Raji (cell line): Measurements from ENCODE around the gene PSMD5.

Experiments
- POLR2A ChIP-seq: IDR thresholded peaks from 2 replicates; pipeline ENCODE4 v1.6.1; 2011; ENCODE audit warnings: low read depth, low read length, control low read depth; ENCODE audit not compliant: insufficient read depth

Gene PSMD5

DNA sequence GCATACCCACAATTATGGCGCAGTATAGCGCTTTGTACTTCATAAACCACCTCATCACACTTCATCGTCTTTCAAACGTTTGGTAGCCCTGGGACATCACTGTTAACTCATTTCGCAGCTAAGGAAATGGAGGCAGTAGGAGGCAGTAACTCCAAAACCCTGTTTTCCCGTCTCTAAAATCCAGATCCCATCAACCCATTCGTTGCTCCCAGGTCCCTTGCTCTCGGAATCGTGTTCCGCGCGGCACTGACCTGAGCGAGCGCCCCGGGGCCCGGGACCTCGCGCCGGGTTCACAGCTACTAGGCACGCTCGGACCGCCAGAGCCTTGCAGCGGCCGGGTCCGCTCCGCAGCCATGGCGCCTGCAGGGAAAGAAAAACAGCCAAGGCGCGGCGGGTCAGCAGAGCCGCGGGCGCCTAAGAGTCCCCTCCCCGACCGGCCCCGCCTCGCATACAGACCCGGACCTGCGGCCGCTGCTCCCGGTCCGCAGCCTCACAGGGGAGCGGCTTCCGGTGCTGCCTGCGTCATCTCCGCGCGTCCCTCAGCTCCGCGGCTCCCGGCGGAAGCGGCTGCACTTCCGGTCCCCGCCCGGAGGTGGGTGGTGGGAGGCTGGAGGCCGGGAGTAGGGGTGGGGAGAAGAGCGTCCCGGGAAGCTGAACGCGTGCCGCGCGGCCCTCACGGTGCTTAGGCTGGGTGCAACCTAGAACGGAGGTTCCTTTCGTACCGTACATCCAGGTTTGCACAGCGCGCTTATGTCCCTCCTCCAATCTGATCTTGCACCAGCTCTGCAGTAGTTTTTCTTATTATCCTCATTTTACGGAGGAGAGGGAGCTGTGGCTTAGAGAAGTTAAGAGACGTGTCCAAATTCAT, 49.6 kb downstream of the PSMD5 start, which contains the start of gene FBXW2:
TSS of gene FBXW2 (minus strand) at position 519 of the 868 bp plus-strand sequence. CDS start 5,158 bp downstream, outside the sequence.
- TF ChIP-seq POLR2A: peak; percentile 97

DNA sequence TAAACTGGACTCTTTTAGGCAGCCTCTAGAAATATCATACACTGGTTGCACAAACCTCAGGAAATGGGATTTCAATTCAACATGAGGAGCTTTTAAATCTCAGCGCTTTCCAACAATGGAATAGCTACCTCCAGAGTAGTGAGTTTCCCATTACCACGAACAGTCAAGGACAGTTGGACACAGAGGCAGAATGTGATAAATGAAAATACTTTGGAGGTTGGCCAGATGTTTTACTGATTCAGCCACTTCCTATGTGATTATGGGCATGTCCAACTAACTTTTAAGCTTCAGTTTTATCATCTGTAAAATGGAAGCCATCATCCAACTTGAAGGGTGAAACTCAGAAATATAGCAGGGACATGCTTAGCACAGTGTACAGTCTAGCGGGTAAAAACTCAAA, 51.6 kb downstream of the PSMD5 start:
- TF ChIP-seq POLR2A: no peak

DNA sequence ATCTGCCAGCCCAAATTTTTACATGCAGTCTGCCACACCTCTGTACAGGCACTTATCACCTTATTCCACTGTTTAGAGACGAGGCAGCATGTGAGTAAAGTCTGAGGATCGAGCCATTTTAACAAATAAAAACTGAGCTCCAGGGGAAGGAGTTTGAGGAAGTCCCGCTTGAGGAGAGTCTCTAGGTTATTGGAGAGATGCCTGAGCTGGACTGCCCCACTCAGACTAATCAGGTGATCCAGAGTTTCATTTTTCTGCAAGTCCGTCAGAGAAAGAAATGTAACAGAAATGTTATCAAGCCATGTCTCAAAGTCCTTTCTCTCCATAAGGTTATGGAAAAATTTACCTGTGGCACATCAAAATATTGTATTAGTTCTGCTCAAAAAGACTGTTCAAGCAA, 54.8 kb downstream of the PSMD5 start:
- no peak for TF ChIP-seq POLR2A

DNA sequence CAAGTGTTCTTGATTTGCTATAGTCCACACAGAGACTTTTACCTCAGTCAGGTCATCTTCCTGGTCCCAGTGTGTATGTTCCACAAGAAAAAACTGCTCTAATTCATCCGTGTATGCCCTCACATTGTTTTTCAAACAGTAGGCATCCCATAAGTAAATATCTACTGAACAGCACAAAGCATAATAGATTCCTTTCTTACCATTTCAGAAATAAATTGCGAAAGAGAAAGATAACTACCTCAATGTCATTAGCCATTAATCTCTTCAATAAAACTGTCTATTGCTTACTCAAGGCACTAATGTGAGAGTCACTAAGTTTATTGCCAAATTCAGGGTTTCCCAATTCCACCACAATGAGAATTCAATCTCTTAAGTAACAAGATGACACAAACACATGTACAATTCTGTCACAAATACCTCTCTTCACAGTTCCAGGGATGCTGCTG, 59.1 kb downstream of the PSMD5 start:
- no peak for TF ChIP-seq POLR2A

DNA sequence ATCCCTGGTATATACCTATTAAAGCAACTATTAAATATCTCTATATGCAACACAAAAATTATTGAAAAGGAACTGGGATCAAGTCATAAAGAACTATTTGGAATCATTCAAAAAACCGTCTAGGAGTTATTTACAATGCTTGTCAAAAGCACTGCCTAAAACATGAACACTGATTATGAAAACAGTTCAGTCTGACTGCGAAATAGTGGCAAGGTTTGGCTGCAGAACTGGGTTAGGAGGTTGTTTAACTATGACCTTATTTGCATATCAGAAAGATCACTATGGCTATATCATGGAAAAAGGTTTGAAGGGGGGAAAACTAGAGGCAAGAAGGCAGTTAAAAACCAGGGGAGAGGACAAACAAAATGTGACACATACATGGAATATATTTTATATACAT, 61.5 kb downstream of the PSMD5 start:
- no peak for TF ChIP-seq POLR2A

DNA sequence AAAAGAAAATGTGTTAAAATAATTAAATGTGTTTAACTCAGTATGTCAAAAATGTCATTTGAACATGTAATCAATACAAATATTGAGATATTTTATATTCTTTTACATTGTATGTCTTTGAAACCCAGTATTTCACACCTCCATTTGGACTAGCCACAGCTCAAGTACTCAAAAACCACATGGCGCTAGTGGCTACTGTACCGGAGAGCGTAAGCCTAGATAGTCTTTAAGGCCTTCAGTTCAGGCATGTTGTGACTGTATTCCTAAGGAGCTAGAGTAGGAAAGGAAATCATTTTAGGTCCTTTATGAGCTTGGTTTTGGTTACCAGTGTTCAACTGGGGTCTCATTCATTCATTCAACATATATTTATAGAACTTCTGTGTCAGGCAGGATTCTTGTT, 62.4 kb downstream of the PSMD5 start:
- TF ChIP-seq POLR2A: no peak

DNA sequence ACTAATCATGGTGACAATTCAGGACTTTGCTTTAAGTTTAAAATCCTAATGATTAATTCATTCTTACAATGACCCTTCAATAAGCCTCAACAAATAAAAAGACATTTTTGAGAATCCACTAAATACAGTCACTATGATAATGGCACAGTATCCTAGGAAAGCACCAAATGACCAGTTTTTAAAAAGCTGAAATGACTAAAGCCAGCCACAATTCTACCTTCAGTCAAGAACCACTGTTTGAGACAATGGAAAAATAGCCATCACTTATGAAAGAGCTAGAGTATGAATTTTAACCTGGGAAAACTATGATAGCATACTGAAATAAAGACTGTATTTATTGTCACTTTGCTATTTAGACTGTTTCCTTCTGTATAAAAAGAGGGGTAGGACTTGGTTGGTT, 63.5 kb downstream of the PSMD5 start:
- TF ChIP-seq POLR2A: no peak

DNA sequence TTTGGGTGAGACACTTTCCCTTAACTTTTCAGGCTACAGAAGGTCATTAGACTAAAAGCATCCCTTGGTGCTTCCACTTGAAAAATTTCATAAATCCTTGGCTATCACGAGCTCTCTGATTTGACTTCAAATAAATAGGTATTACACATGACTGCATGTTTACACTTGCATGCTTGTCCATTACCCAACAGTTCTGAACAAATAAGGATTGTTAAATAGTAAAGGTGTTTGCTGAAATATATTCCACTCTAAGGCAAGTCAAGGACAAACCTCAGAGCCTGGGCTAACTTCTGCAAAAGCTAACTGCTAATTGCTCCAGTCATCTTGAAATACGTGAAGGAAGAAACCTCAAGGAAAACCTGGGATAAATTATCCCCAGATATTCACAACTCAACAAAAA, 64.0 kb downstream of the PSMD5 start:
- TF ChIP-seq POLR2A: no peak

DNA sequence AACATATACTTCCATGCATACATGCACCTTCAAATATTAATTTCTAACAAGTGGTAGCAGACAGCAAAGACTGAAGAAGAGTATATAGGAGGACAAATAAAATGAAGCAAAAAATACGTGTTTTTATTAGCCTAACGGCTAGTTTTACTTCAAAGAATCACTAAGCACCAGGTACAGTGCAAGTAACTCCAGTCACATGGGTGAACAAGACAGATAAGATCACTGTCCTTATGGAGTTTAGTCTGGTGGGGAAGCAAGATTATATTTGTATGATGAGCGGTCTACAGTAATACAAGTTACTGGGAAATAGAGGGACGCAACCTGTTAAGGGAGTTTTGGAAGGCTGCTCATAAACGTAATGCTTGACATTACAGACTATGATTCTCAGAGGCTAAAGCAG, 65.5 kb downstream of the PSMD5 start:
- TF ChIP-seq POLR2A: no peak

DNA sequence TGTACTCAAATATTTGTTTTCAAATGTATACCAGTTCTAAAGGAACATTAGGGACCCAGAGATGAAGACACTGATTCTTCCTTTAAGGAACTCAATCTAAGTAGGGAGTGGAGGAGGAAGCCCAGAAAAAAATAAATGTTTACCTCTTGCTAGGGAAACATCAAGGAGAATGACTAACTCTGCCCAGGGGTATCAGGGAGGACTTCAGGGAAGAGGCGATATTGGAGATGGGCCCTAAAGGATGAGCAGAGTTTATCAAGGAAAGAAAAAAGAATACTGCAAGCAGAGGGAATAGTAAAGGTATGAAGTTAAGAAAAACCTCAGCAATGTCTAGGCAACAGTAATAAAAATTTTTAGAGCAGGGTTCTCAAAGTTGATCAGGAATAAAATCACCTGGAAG, 65.9 kb downstream of the PSMD5 start:
- TF ChIP-seq POLR2A: no peak

DNA sequence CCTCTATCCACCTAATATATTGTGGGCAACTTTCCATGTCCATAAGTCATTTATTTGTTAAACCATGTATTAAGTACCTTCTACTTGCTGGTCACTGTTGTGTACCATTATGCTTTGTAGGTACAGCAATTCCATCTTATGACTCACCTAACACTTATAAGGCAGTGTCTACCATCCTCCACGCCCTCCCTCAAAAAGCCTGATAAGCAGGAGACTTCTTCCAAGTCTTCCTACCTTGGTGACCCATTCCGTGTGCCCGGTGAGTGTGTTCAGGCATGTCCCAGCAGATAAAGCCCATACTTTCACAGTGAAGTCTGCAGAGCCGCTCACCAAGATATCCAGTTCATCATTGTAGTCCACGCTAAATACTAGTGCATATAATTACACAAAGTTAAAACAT, 66.9 kb downstream of the PSMD5 start:
- no peak for TF ChIP-seq POLR2A

DNA sequence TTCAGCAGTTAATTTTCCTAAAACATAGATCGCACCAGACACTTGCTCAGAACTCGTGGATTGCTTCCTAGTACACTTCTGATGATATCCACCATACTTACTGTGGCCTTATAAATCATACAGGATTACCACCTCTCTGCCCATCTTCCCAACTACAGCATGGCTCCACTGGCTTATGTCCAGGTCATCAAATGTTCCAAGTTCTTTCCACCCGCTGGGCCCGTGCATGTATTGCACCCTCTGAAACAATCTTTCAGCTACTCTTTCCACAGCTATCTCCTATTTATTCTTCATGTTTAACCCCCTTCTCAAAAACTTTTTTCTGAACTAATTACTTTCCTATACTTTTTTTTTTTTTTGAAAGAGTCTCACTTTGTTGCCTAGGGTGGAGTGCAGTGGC, 68.0 kb downstream of the PSMD5 start:
- no peak for TF ChIP-seq POLR2A

DNA sequence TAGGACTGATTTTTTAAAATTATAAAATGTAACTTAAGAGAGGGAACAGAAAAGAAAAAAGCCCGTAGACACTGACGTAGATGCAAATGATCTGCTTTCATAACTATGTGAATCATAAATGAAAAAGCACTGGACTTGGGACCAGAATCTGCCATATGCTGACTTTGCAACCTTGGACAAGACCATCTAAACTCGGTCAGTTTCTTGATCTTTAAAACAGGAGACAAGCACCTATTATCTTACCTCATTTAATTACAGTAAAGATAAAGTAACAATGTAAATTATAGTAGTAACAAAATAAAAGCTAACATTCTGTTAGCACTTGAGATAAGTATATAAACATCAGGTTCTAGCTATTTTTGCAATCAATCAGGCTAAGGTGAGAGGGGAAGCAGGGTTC, 69.5 kb downstream of the PSMD5 start:
- TF ChIP-seq POLR2A: no peak

DNA sequence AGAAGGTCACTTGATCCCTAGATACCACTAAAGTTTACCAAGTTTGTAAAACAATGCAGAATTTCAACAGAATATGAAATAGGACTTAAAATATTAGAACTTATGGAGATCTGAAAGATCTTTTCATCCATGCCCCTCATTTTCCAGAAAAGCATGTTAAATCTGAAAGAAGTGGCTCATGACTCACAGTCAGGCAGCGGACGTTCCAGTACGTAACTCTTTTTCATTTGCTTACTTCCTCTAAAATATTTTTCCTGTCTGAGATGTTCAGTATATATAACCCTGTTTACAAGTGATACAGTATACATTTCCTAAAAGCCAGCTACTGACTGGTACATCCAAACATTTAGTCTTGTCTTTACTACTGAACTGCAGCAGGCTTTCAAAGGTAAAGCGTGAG, 71.8 kb downstream of the PSMD5 start:
- no peak for TF ChIP-seq POLR2A

DNA sequence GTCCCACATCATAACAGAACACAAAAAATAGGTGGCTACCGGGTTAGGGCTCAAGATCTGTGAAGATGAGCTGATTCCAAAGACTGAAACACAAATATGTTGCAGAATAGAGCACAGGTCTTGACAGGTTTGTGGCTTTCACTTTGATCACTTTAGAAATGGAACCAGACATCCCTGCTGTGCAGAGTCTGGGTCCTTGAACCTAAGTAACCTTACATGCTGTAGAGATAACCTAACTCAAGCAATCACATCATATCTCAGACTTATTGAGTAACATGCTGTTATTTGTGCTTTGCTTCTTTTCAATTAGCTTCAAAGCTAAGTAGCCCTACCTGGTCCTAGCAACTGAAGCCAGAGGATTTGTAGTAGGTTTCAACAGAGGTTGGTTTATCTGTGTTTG, 73.8 kb downstream of the PSMD5 start:
- TF ChIP-seq POLR2A: no peak

DNA sequence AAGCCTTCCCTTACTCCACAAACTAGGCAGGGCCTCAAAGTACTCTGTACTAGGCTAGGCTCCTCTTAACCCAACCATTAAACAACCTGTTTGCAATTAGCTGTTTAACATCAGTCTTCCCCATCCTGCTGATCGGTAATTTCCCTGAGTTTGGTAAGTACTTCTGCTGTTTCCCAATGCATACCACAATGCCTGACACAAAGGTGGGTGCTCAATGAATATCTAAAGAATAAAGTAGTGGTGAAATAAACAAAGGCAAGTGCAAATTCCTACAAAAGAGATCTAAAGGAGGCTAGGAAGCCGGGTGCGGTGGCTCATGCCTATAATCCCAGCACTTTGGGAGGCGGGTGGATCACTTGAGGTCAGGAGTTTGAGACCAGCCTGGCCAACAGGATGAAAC, 74.5 kb downstream of the PSMD5 start:
- TF ChIP-seq POLR2A: no peak

DNA sequence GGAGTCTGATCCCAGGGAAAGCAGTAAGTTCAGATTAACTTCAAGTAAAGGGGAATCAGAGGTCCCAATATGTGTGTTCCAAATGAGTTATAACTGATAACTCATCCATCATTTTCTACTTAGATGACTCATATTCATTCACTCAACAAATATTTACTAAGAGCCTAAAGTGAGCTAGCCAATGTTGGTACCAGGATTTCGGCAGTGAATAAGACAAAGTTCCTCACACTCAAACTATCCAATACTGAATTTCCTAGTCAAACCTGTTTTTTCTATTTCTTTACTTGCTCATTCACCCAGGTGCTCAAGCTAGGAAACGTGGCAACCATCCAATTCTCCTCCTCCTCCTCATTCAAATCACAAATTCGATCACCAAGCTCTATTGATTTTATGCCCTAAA, 75.3 kb downstream of the PSMD5 start:
- no peak for TF ChIP-seq POLR2A
